ENCODE results near the gene SLC19A1.

SLC19A1 gene

DNA sequence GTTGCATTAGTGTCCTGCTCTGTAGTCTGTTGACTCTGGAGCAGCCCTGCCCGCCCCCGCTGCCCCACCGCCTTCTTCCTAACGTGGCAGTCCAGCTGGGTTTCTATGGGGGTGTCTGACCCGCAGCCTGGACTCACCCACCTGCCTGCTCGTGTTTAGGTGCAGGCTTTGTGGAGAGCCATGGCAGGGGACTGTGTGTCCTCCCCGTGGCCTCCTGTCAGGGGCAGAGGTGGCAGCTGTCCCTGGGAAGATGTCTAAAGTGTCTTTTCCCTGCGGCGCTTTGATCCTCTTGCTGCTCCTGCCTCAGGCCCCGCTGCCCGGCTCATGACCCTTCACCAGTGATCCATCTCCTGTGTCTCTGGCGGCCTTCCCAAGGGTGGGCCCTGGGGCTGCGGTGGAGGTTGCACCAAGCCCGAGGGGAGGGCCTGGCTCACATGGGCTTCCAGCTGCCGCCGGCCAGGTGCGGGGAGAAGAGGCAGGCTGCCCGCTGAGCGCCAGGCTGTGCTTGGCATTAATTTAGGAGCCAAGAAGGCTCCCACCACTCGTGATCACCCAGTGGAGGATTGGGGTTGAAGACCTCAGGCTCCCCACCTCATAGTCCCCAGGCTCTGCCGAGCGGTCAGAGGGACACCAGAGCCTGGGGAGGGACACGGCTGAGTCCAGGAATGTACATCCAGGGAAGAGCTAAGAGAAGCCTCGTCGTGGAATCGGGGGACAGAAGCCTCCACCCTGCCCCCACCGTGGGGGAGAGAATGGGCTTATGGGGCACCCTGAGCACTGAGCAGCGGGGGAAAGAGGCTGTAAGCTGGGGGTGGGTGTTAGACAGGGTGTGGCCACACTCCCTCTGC, 93.2 kb downstream of the SLC19A1 start:
- DNase-seq (ENCODE audit: low read depth): no peak
- H3K4me3 ChIP-seq (ENCODE audit: low read depth, low read length): no peak overlapping the region
- TF ChIP-seq, protein P1, sequence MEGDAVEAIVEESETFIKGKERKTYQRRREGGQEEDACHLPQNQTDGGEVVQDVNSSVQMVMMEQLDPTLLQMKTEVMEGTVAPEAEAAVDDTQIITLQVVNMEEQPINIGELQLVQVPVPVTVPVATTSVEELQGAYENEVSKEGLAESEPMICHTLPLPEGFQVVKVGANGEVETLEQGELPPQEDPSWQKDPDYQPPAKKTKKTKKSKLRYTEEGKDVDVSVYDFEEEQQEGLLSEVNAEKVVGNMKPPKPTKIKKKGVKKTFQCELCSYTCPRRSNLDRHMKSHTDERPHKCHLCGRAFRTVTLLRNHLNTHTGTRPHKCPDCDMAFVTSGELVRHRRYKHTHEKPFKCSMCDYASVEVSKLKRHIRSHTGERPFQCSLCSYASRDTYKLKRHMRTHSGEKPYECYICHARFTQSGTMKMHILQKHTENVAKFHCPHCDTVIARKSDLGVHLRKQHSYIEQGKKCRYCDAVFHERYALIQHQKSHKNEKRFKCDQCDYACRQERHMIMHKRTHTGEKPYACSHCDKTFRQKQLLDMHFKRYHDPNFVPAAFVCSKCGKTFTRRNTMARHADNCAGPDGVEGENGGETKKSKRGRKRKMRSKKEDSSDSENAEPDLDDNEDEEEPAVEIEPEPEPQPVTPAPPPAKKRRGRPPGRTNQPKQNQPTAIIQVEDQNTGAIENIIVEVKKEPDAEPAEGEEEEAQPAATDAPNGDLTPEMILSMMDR (conservative IDR thresholded peaks at IDR 0.05; ENCODE audit: low read depth, low read length): no peak

DNA sequence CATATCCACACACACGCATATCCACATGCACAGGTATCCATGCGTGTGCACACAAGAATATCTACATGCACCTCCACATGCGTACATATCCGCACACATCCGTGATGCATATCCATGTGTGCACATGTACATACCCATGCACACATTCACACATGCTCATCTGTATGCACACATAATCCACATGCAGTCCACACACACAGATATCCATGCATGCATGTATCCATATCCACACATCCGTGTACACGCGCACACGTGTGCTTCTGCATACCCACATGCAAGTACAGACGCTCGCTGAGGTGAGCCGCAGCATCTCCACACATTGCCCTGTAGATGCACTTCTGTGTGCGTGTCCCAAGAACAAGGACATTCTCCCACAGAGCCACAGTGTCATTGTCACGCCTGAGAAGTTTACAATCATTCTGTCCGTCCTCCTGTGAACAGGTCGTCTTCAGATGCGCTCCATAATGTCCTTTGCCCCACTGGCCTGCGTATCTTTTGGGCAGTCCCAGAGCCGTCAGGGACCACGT, 93.9 kb downstream of the SLC19A1 start:
- no peak overlapping the region for H3K4me3 ChIP-seq (ENCODE audit: low read depth, low read length)
- TF ChIP-seq, protein P1 (conservative IDR thresholded peaks at IDR 0.05; ENCODE audit: low read depth, low read length): no peak
- DNase-seq (ENCODE audit: low read depth): no peak

All from choroid plexus epithelial cell (primary cell).